ENCODE data around the gene SNIP1. TPM values are rescaled to one million over a fixed set of nuclear protein-coding genes. Genes with fewer than 3 reads are reported as not detected.
A peak's percentile ranks its signal among the peaks of the same experiment; 100 is the strongest.

SNIP1 gene
- total RNA-seq, 1 experiment from 2014 or later, result 21.0 TPM

DNA sequence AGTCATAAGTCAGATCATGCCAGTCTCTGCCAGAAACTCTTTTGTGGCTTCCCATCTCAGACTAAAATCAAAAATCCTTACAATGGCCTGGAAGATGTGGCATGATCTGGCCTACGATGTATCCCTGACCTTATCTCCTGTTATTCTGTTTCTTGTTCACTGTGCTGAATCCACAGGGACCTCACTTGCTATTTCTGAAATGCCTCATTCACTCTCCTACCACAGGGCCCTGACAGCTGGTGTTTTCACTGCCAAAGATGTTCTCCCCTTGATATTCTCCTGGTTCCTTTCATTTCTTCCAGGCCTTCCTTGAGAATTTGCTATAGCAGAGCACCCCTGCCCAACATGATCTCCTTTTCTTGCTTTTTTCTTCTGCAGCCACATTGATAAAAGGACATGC, 4.3 kb upstream of the SNIP1 start:
- CTCF ChIA-PET, result no interaction called here
- intact Hi-C loops (cut with micrococcal nuclease; ENCODE audit: unreplicated experiment), result no loop called here
- Mint-ChIP-seq H3K27me3 (ENCODE audit: unreplicated experiment) (no peaks in the 10 kb centered on the region), H3K36me3 (ENCODE audit: insufficient read depth, unreplicated experiment) (peaks cover 18% of the 10 kb centered on the region), H3K27ac (ENCODE audit: unreplicated experiment) (peak overlapping the region; percentile 3), H3K4me3 (ENCODE audit: low read depth, unreplicated experiment) (no peak overlapping the region), H3K4me1 (ENCODE audit: low read depth, unreplicated experiment) (peaks cover under 1% of the 10 kb centered on the region), H3K9me3 (ENCODE audit: low read depth, unreplicated experiment) (no peaks in the 10 kb centered on the region)
- no peak for DNase-seq
- no TSS peak for BruUV-seq (replicated peaks)
- TF ChIP-seq, protein P1, sequence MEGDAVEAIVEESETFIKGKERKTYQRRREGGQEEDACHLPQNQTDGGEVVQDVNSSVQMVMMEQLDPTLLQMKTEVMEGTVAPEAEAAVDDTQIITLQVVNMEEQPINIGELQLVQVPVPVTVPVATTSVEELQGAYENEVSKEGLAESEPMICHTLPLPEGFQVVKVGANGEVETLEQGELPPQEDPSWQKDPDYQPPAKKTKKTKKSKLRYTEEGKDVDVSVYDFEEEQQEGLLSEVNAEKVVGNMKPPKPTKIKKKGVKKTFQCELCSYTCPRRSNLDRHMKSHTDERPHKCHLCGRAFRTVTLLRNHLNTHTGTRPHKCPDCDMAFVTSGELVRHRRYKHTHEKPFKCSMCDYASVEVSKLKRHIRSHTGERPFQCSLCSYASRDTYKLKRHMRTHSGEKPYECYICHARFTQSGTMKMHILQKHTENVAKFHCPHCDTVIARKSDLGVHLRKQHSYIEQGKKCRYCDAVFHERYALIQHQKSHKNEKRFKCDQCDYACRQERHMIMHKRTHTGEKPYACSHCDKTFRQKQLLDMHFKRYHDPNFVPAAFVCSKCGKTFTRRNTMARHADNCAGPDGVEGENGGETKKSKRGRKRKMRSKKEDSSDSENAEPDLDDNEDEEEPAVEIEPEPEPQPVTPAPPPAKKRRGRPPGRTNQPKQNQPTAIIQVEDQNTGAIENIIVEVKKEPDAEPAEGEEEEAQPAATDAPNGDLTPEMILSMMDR (IDR thresholded peaks at IDR 0.05; ENCODE audit: unreplicated experiment), result no peak

DNA sequence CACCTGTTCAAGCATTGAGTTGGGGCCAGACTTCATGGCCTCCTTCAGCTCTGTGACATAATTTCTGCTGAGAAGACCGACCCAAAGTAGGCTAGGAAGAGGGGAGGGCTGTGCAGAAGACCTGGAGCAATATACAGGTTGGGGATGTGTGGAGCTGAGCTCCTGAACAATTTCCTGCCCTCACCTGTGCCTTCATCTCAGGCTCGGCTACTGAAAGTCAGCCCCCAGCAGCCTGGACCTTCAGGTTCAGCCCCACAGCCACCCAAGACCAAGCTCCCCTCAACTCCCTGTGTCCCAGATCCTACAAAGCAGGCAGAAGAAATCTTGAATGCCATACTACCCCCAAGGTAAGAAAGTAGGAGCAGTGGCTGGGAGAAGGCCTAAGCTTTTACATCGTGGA, 3.3 kb upstream of the SNIP1 start:
- intact Hi-C loops (cut with micrococcal nuclease; ENCODE audit: unreplicated experiment), result no loop called here
- H3K4me3 Mint-ChIP-seq (ENCODE audit: low read depth, unreplicated experiment), result no peak overlapping the region
- no TSS peak for BruUV-seq (replicated peaks)
- CTCF ChIA-PET, result no interaction called here
- no peak for DNase-seq
- H3K27me3 Mint-ChIP-seq (ENCODE audit: unreplicated experiment), result no peaks in the 10 kb centered on the region
- TF ChIP-seq, protein P1 (IDR thresholded peaks at IDR 0.05; ENCODE audit: unreplicated experiment), result no peak
- H3K4me1 Mint-ChIP-seq (ENCODE audit: low read depth, unreplicated experiment), result peaks cover 11% of the 10 kb centered on the region
- no peaks in the 10 kb centered on the region for H3K9me3 Mint-ChIP-seq (ENCODE audit: low read depth, unreplicated experiment)
- H3K27ac Mint-ChIP-seq (ENCODE audit: unreplicated experiment), result no peak overlapping the region
- H3K36me3 Mint-ChIP-seq (ENCODE audit: insufficient read depth, unreplicated experiment), result peaks cover 26% of the 10 kb centered on the region

DNA sequence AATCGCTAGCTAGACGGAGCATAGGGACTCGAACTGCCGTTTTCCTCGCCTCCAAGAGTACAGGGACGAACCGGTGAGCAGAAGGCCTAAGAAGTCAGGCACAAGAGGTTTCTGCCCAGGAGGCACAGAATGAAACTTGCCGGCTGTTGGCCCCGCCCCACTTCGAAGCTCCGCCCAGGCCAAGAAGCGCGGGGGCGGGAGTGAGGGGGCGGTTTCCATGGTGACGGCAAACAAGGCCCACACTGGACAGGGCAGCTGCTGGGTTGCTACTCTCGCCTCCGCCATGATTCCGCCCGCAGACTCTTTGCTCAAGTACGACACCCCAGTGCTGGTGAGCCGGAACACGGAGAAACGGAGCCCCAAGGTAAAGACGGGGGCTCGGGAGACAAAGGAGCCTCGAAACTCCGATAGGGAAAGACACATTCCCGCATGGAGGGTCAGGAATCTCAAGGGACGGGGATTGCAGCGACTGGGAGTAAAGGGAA, 2.7 kb upstream of the SNIP1 start, which contains the start of gene DNALI1:
DNALI1 (plus strand) TSS at position 229 of the 485 bp plus-strand sequence; CDS start at position 284, 55 bp downstream.
- Mint-ChIP-seq H3K36me3 (ENCODE audit: insufficient read depth, unreplicated experiment) (peaks cover 30% of the 10 kb centered on the region), H3K9me3 (ENCODE audit: low read depth, unreplicated experiment) (no peaks in the 10 kb centered on the region), H3K4me1 (ENCODE audit: low read depth, unreplicated experiment) (peaks cover 16% of the 10 kb centered on the region), H3K27ac (ENCODE audit: unreplicated experiment) (peak within 1 kb of the TSS; percentile 70), H3K27me3 (ENCODE audit: unreplicated experiment) (no peaks in the 10 kb centered on the region), H3K4me3 (ENCODE audit: low read depth, unreplicated experiment) (peak within 1 kb of the TSS; percentile 54)
- DNase-seq, result peak; percentile 76
- BruUV-seq (replicated peaks), result no TSS peak
- TF ChIP-seq, protein P1 (IDR thresholded peaks at IDR 0.05; ENCODE audit: unreplicated experiment), result no peak
- intact Hi-C loops (cut with micrococcal nuclease; ENCODE audit: unreplicated experiment), result no loop called here
- CTCF ChIA-PET, result no interaction called here

DNA sequence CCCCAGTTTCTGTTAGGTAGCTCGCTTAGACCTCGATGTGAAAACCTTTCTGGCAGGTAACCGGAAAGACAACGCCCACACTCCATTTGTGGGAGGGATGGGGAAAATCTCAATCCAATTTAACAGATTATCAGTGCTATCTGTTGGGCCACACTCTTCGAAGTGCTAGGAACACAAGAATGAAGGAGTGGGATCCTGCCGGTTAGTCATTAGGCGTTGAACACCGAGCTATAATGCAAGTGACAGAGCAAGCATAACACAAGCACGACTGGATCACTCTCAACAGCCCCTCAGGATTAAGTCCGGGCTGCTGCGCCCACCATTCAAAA, 531 bp downstream of the SNIP1 start:
- H3K9me3 Mint-ChIP-seq (ENCODE audit: low read depth, unreplicated experiment), result no peaks in the 10 kb centered on the region
- peak overlapping the region; percentile 95 for H3K27ac Mint-ChIP-seq (ENCODE audit: unreplicated experiment)
- TF ChIP-seq, protein P1 (IDR thresholded peaks at IDR 0.05; ENCODE audit: unreplicated experiment), result no peak
- intact Hi-C loops (cut with micrococcal nuclease; ENCODE audit: unreplicated experiment), result no loop called here
- H3K4me1 Mint-ChIP-seq (ENCODE audit: low read depth, unreplicated experiment), result peaks cover 16% of the 10 kb centered on the region
- peaks cover 61% of the 10 kb centered on the region for H3K36me3 Mint-ChIP-seq (ENCODE audit: insufficient read depth, unreplicated experiment)
- CTCF ChIA-PET, result interaction anchor here (0.9 kb wide), 2 partner anchors 19 to 125 kb away, joined by 3 read pairs; no protein-coding TSS in a partner anchor
- peak overlapping the region; percentile 92 for H3K4me3 Mint-ChIP-seq (ENCODE audit: low read depth, unreplicated experiment)
- H3K27me3 Mint-ChIP-seq (ENCODE audit: unreplicated experiment), result no peaks in the 10 kb centered on the region
- no peak for DNase-seq
- TSS peak; percentile 39 for BruUV-seq (replicated peaks)

All from Calu3 (cell line).